ENCODE data around the gene CBARP.

DNA sequence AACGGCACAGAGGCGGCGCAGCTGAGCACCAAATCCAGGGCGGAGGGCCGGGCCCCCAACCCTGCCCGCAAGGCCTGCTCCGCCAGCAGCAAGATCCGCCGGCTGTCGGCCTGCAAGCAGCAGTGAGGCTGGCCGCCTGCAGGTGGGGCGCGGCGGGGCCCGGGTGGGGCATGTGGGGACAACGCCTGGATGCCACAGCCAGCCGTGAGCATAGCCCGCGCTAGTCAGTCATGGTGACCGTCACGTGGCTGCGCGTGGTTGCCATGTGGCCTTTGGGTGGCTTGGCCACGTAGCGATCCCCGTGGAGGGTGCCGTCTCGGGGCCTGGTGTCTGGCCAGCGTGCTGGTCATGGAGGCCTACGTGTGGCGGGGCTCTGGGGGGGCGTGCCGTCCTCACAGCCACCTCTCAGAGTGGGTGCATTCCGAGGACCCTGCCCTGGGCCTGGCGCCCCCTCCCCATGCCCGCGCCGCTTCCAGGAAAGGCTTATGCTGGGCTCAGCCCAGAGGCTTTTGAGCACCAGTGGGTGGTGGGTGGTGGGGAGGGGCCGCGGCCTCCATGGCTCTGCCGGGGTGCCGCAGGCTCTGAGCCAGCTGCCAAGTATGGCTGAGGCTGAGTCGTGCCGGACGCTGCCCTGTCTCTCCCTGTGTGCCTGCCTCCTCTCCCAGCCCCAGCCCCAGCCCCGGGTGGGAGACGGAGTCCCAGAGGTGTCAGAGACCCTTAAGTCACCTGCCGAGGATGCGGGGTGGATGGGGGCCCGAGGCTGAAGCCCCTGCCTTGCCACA, 11.1 kb downstream of the CBARP start:
- TF ChIP-seq POLR2AphosphoS5 (IDR thresholded peaks at IDR 0.05; ENCODE audit: insufficient read depth, low read depth, low read length), result no peak
- TF ChIP-seq CTCF (IDR thresholded peaks at IDR 0.05; ENCODE audit: extremely low read depth in 1 of 2, insufficient read depth in 1 of 2, low read depth in 1 of 2, low read length in 2 of 2), result no peak
- no peak for TF ChIP-seq POLR2A (IDR thresholded peaks at IDR 0.05; ENCODE audit: low read depth, low read length)
- TF ChIP-seq EZH2 (IDR thresholded peaks at IDR 0.05; ENCODE audit: borderline replicate concordance, low read depth, low read length, severe bottlenecking), result no peak
- TF ChIP-seq MYC (IDR thresholded peaks at IDR 0.05; ENCODE audit: low read depth, low read length), result no peak
- no peak for TF ChIP-seq JUN (IDR thresholded peaks at IDR 0.05; ENCODE audit: borderline replicate concordance, insufficient read depth, insufficient read length, low read depth)
